ENCODE measurements around the gene SMOC2. TPM values are rescaled to one million over a fixed set of nuclear protein-coding genes. Genes with fewer than 3 reads are reported as not detected.

SMOC2 gene
- polyA plus RNA-seq, 2 of the 4 experiments (the other 2 are of a cell fraction) = not detected

- ATAC-seq (no peak), FAIRE-seq (no peak), DNase-seq (ENCODE audit: low read depth in 1 of 2, low spot score in 1 of 2) (no peak)
- POLR2A ChIA-PET = no interaction called here
- Histone ChIP-seq H3K4me2 (no peak overlapping the region), H3K27ac (no peak overlapping the region), H3K9me3 (no peaks in the 10 kb centered on the region), H3K4me1 (no peaks in the 10 kb centered on the region), H3K4me3 (no peak overlapping the region)
- CTCF ChIA-PET = no interaction called here
- TF ChIP-seq HES2 (IDR thresholded peaks at IDR 0.05) (no peak), KDM1A (IDR thresholded peaks at IDR 0.05; ENCODE audit: low read depth) (no peak), SMC3 (IDR thresholded peaks at IDR 0.05) (no peak), ZC3H11A (IDR thresholded peaks at IDR 0.05) (no peak), HDAC2 (IDR thresholded peaks at IDR 0.05) (no peak), RFX5 (IDR thresholded peaks at IDR 0.05) (no peak)
- 40% methylated on average over 14 of the region's 16 CpGs for WGBS (ENCODE audit: missing lambda C conversion rate)
These were observed 74.4 kb downstream of the SMOC2 start for GRCh38 chr6:168515376-168515775.

DNA sequence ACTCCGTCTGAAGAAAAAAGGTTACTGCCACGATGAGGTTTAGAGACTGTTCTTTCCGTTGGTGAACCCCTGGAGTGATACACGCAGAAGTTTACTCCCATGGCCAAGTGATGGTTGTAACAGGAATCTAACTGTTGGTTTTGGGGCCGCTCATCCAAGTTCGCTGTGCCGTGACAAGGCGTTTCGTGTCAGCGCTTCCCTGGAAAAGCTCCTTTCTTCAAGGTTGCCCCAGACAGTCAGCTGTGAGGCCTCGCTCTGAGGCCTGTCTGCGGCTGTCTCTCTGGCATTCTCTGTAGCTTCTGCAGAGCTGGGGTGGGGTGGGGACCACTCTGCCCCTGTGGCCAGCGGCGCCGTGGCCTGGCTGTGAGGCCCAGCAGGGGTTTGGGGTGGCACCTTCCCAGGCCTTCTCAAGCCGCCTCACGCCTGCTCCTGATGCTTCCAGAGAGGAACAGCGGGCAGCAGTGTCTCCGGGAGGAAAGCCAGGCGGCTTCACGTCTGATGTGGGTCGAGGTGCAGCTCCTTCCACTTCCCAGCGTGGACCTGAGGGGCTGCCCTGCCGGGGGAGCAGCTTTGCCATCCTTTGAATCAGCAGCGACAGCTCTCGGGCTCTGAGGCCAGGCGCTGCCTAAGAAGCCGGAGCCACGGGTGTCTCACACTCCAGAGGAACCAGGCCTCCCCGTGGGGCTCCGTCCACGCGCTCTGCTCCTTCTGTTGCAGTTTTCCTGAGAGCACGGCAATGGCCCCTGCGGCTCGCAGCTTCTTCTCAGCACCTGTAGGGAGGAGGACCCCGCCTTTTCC, 76.2 kb downstream of the SMOC2 start:
- H3K4me3 ChIP-seq = no peak overlapping the region
- ChIA-PET POLR2A (no interaction called here), CTCF (no interaction called here)
- ATAC-seq = no peak
- DNase-seq (ENCODE audit: low read depth in 1 of 2, low spot score in 1 of 2) = no peak
- 60% methylated on average over 7 of the region's 37 CpGs for WGBS (ENCODE audit: missing lambda C conversion rate)
- FAIRE-seq = no peak
- no peaks in the 10 kb centered on the region for H3K4me1 ChIP-seq
- TF ChIP-seq GATA3 (IDR thresholded peaks at IDR 0.05; ENCODE audit: borderline replicate concordance) = no peak
- TF ChIP-seq, protein P1, sequence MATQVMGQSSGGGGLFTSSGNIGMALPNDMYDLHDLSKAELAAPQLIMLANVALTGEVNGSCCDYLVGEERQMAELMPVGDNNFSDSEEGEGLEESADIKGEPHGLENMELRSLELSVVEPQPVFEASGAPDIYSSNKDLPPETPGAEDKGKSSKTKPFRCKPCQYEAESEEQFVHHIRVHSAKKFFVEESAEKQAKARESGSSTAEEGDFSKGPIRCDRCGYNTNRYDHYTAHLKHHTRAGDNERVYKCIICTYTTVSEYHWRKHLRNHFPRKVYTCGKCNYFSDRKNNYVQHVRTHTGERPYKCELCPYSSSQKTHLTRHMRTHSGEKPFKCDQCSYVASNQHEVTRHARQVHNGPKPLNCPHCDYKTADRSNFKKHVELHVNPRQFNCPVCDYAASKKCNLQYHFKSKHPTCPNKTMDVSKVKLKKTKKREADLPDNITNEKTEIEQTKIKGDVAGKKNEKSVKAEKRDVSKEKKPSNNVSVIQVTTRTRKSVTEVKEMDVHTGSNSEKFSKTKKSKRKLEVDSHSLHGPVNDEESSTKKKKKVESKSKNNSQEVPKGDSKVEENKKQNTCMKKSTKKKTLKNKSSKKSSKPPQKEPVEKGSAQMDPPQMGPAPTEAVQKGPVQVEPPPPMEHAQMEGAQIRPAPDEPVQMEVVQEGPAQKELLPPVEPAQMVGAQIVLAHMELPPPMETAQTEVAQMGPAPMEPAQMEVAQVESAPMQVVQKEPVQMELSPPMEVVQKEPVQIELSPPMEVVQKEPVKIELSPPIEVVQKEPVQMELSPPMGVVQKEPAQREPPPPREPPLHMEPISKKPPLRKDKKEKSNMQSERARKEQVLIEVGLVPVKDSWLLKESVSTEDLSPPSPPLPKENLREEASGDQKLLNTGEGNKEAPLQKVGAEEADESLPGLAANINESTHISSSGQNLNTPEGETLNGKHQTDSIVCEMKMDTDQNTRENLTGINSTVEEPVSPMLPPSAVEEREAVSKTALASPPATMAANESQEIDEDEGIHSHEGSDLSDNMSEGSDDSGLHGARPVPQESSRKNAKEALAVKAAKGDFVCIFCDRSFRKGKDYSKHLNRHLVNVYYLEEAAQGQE (IDR thresholded peaks at IDR 0.05) = no peak
- TF ChIP-seq RCOR1 (IDR thresholded peaks at IDR 0.05; ENCODE audit: low read depth, low read length) = no peak
- TF ChIP-seq, protein P2, sequence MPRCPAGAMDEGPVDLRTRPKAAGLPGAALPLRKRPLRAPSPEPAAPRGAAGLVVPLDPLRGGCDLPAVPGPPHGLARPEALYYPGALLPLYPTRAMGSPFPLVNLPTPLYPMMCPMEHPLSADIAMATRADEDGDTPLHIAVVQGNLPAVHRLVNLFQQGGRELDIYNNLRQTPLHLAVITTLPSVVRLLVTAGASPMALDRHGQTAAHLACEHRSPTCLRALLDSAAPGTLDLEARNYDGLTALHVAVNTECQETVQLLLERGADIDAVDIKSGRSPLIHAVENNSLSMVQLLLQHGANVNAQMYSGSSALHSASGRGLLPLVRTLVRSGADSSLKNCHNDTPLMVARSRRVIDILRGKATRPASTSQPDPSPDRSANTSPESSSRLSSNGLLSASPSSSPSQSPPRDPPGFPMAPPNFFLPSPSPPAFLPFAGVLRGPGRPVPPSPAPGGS (IDR thresholded peaks at IDR 0.05) = no peak
- TF ChIP-seq NPAS2 (CRISPR knock-in tag; IDR thresholded peaks at IDR 0.05; ENCODE audit: borderline replicate concordance) = no peak
- TF ChIP-seq KDM1A (IDR thresholded peaks at IDR 0.05; ENCODE audit: low read depth) = no peak
- no peak for TF ChIP-seq NFE2L2 (conservative IDR thresholded peaks at IDR 0.05; ENCODE audit: low read length)
- no peak for TF ChIP-seq ZNF302 (CRISPR knock-in tag; IDR thresholded peaks at IDR 0.05)
- TF ChIP-seq BHLHE40 (IDR thresholded peaks at IDR 0.05; ENCODE audit: low read depth, low read length) = no peak
- TF ChIP-seq POLR2AphosphoS2 (conservative IDR thresholded peaks at IDR 0.05; ENCODE audit: low read length) = no peak
- no peak for TF ChIP-seq ESRRA (IDR thresholded peaks at IDR 0.05; ENCODE audit: borderline replicate concordance, low read length)
- TF ChIP-seq SREBF2 (IDR thresholded peaks at IDR 0.05) = no peak
- no peak for TF ChIP-seq RARB (CRISPR knock-in tag; IDR thresholded peaks at IDR 0.05)
- TF ChIP-seq RAD21 (conservative IDR thresholded peaks at IDR 0.05 in 1 of 2, IDR thresholded peaks at IDR 0.05 in 1 of 2) = no peak
- no peak for TF ChIP-seq RFX5 (IDR thresholded peaks at IDR 0.05)
- no peak for TF ChIP-seq MAZ (IDR thresholded peaks at IDR 0.05; ENCODE audit: borderline replicate concordance, low read depth, low read length)
- no peak for TF ChIP-seq FOXS1 (CRISPR knock-in tag; IDR thresholded peaks at IDR 0.05)
- no peak overlapping the region for H3K4me2 ChIP-seq
- no peaks in the 10 kb centered on the region for H3K9me3 ChIP-seq
- no peak overlapping the region for H3K27ac ChIP-seq

All from A549 (cell line).